ENCODE results near the gene SMIM24.

Gene SMIM24

GRCh38 chr19:3507371-3508120 lies 27.2 kb upstream of the SMIM24 start:
- Histone ChIP-seq H3K36me3 (replicated peaks) (peaks cover 16% of the 10 kb centered on the region), H3K4me3 (ENCODE audit: low read depth, low read length) (peak overlapping the region; percentile 78), H3K27me3 (replicated peaks) (no peaks in the 10 kb centered on the region), H3K27ac (no peak overlapping the region)
- no peak for DNase-seq
- in situ Hi-C loops (cut with HindIII; ENCODE audit: low pct_ligation_motif_present, low sequenced_read_pairs), result no loop called here
- TF ChIP-seq CTCF (IDR thresholded peaks at IDR 0.05; ENCODE audit: low read depth, low read length, missing control alignments), result no peak

- no peaks in the 10 kb centered on the region for H3K27me3 ChIP-seq (replicated peaks)
- H3K36me3 ChIP-seq (replicated peaks), result peaks cover 16% of the 10 kb centered on the region
- no peak for TF ChIP-seq CTCF (IDR thresholded peaks at IDR 0.05; ENCODE audit: low read depth, low read length, missing control alignments)
- peak overlapping the region; percentile 78 for H3K4me3 ChIP-seq (ENCODE audit: low read depth, low read length)
- H3K27ac ChIP-seq, result peak overlapping the region; percentile 78
- DNase-seq, result peak; percentile 9
- in situ Hi-C loops (cut with HindIII; ENCODE audit: low pct_ligation_motif_present, low sequenced_read_pairs), result no loop called here
Observed at GRCh38 chr19:3506384-3507340, 26.3 kb upstream of the SMIM24 start.

GRCh38 chr19:3505598-3506383 lies 25.5 kb upstream of the SMIM24 start, which contains the start of gene FZR1:
TSS of gene FZR1 (plus strand) at chr19:3506311. CDS start at chr19:3522990, 16,679 bp downstream.
- DNase-seq, result peak; percentile 98
- peaks cover 14% of the 10 kb centered on the region for H3K36me3 ChIP-seq (replicated peaks)
- H3K27ac ChIP-seq, result peak within 1 kb of the TSS; percentile 79
- H3K27me3 ChIP-seq (replicated peaks), result no peaks in the 10 kb centered on the region
- H3K4me3 ChIP-seq (ENCODE audit: low read depth, low read length), result peak within 1 kb of the TSS; percentile 82
- no peak for TF ChIP-seq CTCF (IDR thresholded peaks at IDR 0.05; ENCODE audit: low read depth, low read length, missing control alignments)
- in situ Hi-C loops (cut with HindIII; ENCODE audit: low pct_ligation_motif_present, low sequenced_read_pairs), result no loop called here

- Histone ChIP-seq H3K36me3 (replicated peaks) (peaks cover 6% of the 10 kb centered on the region), H3K27ac (no peak overlapping the region), H3K27me3 (replicated peaks) (no peaks in the 10 kb centered on the region), H3K4me3 (ENCODE audit: low read depth, low read length) (no peak overlapping the region)
- in situ Hi-C loops (cut with HindIII; ENCODE audit: low pct_ligation_motif_present, low sequenced_read_pairs), result no loop called here
- DNase-seq, result no peak
- no peak for TF ChIP-seq CTCF (IDR thresholded peaks at IDR 0.05; ENCODE audit: low read depth, low read length, missing control alignments)
Observed at GRCh38 chr19:3504735-3505134, 24.4 kb upstream of the SMIM24 start.

GRCh38 chr19:3503036-3503572 lies 22.8 kb upstream of the SMIM24 start:
- DNase-seq, result no peak
- no peak for TF ChIP-seq CTCF (IDR thresholded peaks at IDR 0.05; ENCODE audit: low read depth, low read length, missing control alignments)
- in situ Hi-C loops (cut with HindIII; ENCODE audit: low pct_ligation_motif_present, low sequenced_read_pairs), result no loop called here
- peaks cover 4% of the 10 kb centered on the region for H3K36me3 ChIP-seq (replicated peaks)
- H3K27me3 ChIP-seq (replicated peaks), result no peaks in the 10 kb centered on the region
- no peak overlapping the region for H3K27ac ChIP-seq
- no peak overlapping the region for H3K4me3 ChIP-seq (ENCODE audit: low read depth, low read length)

Data from brain microvascular endothelial cell (primary cell).